Measurements from ENCODE around the gene SLC30A4.

Gene SLC30A4

GRCh38 chr15:45495588-45495987, 27.0 kb downstream of the SLC30A4 start:
- Mint-ChIP-seq H3K4me3 (no peak overlapping the region), H3K9me3 (no peaks in the 10 kb centered on the region), H3K27ac (ENCODE audit: low read depth) (no peak overlapping the region), H3K27me3 (no peaks in the 10 kb centered on the region), H3K4me1 (no peaks in the 10 kb centered on the region), H3K36me3 (ENCODE audit: insufficient read depth) (peaks cover 3% of the 10 kb centered on the region)
- ATAC-seq (replicated peaks; ENCODE audit: extremely low read depth, poor library complexity, severe bottlenecking): no peak
- no peak for DNase-seq (ENCODE audit: low spot score in 2 of 2)

GRCh38 chr15:45489690-45490238, 32.8 kb downstream of the SLC30A4 start:
- no peak for ATAC-seq (replicated peaks; ENCODE audit: extremely low read depth, poor library complexity, severe bottlenecking)
- H3K4me3 Mint-ChIP-seq: no peak overlapping the region
- H3K27me3 Mint-ChIP-seq: no peaks in the 10 kb centered on the region
- no peaks in the 10 kb centered on the region for H3K9me3 Mint-ChIP-seq
- DNase-seq (ENCODE audit: low spot score in 2 of 2): no peak
- H3K36me3 Mint-ChIP-seq (ENCODE audit: insufficient read depth): peaks cover 8% of the 10 kb centered on the region
- no peak overlapping the region for H3K27ac Mint-ChIP-seq (ENCODE audit: low read depth)
- H3K4me1 Mint-ChIP-seq: no peaks in the 10 kb centered on the region

- no peaks in the 10 kb centered on the region for H3K9me3 Mint-ChIP-seq
- H3K27ac Mint-ChIP-seq (ENCODE audit: low read depth): no peak overlapping the region
- H3K36me3 Mint-ChIP-seq (ENCODE audit: insufficient read depth): peaks cover 7% of the 10 kb centered on the region
- H3K4me3 Mint-ChIP-seq: no peak overlapping the region
- ATAC-seq (replicated peaks; ENCODE audit: extremely low read depth, poor library complexity, severe bottlenecking): no peak
- DNase-seq (ENCODE audit: low spot score in 2 of 2): no peak
- H3K27me3 Mint-ChIP-seq: no peaks in the 10 kb centered on the region
- no peaks in the 10 kb centered on the region for H3K4me1 Mint-ChIP-seq
Measured at GRCh38 chr15:45486317-45486716, 36.2 kb downstream of the SLC30A4 start.

GRCh38 chr15:45481135-45481534, 41.4 kb downstream of the SLC30A4 start:
- no peak overlapping the region for H3K27ac Mint-ChIP-seq (ENCODE audit: low read depth)
- H3K27me3 Mint-ChIP-seq: no peaks in the 10 kb centered on the region
- no peaks in the 10 kb centered on the region for H3K9me3 Mint-ChIP-seq
- ATAC-seq (replicated peaks; ENCODE audit: extremely low read depth, poor library complexity, severe bottlenecking) (no peak), DNase-seq (ENCODE audit: low spot score in 2 of 2) (no peak)
- peaks cover 1% of the 10 kb centered on the region for H3K36me3 Mint-ChIP-seq (ENCODE audit: insufficient read depth)
- H3K4me3 Mint-ChIP-seq: no peak overlapping the region
- H3K4me1 Mint-ChIP-seq: no peaks in the 10 kb centered on the region

GRCh38 chr15:45476410-45476809, 46.1 kb downstream of the SLC30A4 start:
- DNase-seq (ENCODE audit: low spot score in 2 of 2): no peak
- Mint-ChIP-seq H3K27me3 (peaks cover 19% of the 10 kb centered on the region), H3K9me3 (no peaks in the 10 kb centered on the region), H3K27ac (ENCODE audit: low read depth) (no peak overlapping the region), H3K36me3 (ENCODE audit: insufficient read depth) (no peaks in the 10 kb centered on the region), H3K4me3 (no peak overlapping the region), H3K4me1 (no peaks in the 10 kb centered on the region)
- ATAC-seq (replicated peaks; ENCODE audit: extremely low read depth, poor library complexity, severe bottlenecking): no peak

GRCh38 chr15:45474799-45475198, 47.8 kb downstream of the SLC30A4 start:
- DNase-seq (ENCODE audit: low spot score in 2 of 2) (no peak), ATAC-seq (replicated peaks; ENCODE audit: extremely low read depth, poor library complexity, severe bottlenecking) (no peak)
- no peak overlapping the region for H3K4me3 Mint-ChIP-seq
- no peaks in the 10 kb centered on the region for H3K36me3 Mint-ChIP-seq (ENCODE audit: insufficient read depth)
- H3K27me3 Mint-ChIP-seq: peaks cover 28% of the 10 kb centered on the region
- H3K4me1 Mint-ChIP-seq: no peaks in the 10 kb centered on the region
- no peaks in the 10 kb centered on the region for H3K9me3 Mint-ChIP-seq
- H3K27ac Mint-ChIP-seq (ENCODE audit: low read depth): no peak overlapping the region

- DNase-seq (ENCODE audit: low spot score in 2 of 2): no peak
- no peak for ATAC-seq (replicated peaks; ENCODE audit: extremely low read depth, poor library complexity, severe bottlenecking)
- Mint-ChIP-seq H3K36me3 (ENCODE audit: insufficient read depth) (peaks cover under 1% of the 10 kb centered on the region), H3K4me1 (no peaks in the 10 kb centered on the region), H3K4me3 (no peak overlapping the region), H3K9me3 (no peaks in the 10 kb centered on the region), H3K27ac (ENCODE audit: low read depth) (no peak overlapping the region), H3K27me3 (peaks cover 45% of the 10 kb centered on the region)
Measured at GRCh38 chr15:45473068-45473467, 49.5 kb downstream of the SLC30A4 start.

GRCh38 chr15:45471151-45471550, 51.4 kb downstream of the SLC30A4 start:
- no peaks in the 10 kb centered on the region for H3K9me3 Mint-ChIP-seq
- H3K27me3 Mint-ChIP-seq: peaks cover 56% of the 10 kb centered on the region
- no peak overlapping the region for H3K27ac Mint-ChIP-seq (ENCODE audit: low read depth)
- H3K36me3 Mint-ChIP-seq (ENCODE audit: insufficient read depth): peaks cover 2% of the 10 kb centered on the region
- DNase-seq (ENCODE audit: low spot score in 2 of 2): no peak
- no peaks in the 10 kb centered on the region for H3K4me1 Mint-ChIP-seq
- H3K4me3 Mint-ChIP-seq: no peak overlapping the region
- ATAC-seq (replicated peaks; ENCODE audit: extremely low read depth, poor library complexity, severe bottlenecking): no peak

- DNase-seq (ENCODE audit: low spot score in 2 of 2) (no peak), ATAC-seq (replicated peaks; ENCODE audit: extremely low read depth, poor library complexity, severe bottlenecking) (no peak)
- Mint-ChIP-seq H3K4me3 (no peak overlapping the region), H3K9me3 (no peaks in the 10 kb centered on the region), H3K27me3 (peaks cover 56% of the 10 kb centered on the region), H3K27ac (ENCODE audit: low read depth) (no peak overlapping the region), H3K4me1 (no peaks in the 10 kb centered on the region), H3K36me3 (ENCODE audit: insufficient read depth) (peaks cover 3% of the 10 kb centered on the region)
Measured at GRCh38 chr15:45469441-45469840, 53.1 kb downstream of the SLC30A4 start.

GRCh38 chr15:45469027-45469426, 53.5 kb downstream of the SLC30A4 start:
- no peak for ATAC-seq (replicated peaks; ENCODE audit: extremely low read depth, poor library complexity, severe bottlenecking)
- Mint-ChIP-seq H3K27ac (ENCODE audit: low read depth) (no peak overlapping the region), H3K9me3 (no peaks in the 10 kb centered on the region), H3K27me3 (peaks cover 56% of the 10 kb centered on the region), H3K4me3 (no peak overlapping the region), H3K4me1 (no peaks in the 10 kb centered on the region), H3K36me3 (ENCODE audit: insufficient read depth) (peaks cover 6% of the 10 kb centered on the region)
- DNase-seq (ENCODE audit: low spot score in 2 of 2): no peak

GRCh38 chr15:45468294-45468693, 54.3 kb downstream of the SLC30A4 start:
- ATAC-seq (replicated peaks; ENCODE audit: extremely low read depth, poor library complexity, severe bottlenecking) (no peak), DNase-seq (ENCODE audit: low spot score in 2 of 2) (no peak)
- H3K4me1 Mint-ChIP-seq: no peaks in the 10 kb centered on the region
- no peak overlapping the region for H3K4me3 Mint-ChIP-seq
- peaks cover 11% of the 10 kb centered on the region for H3K36me3 Mint-ChIP-seq (ENCODE audit: insufficient read depth)
- H3K9me3 Mint-ChIP-seq: no peaks in the 10 kb centered on the region
- H3K27me3 Mint-ChIP-seq: peaks cover 56% of the 10 kb centered on the region
- no peak overlapping the region for H3K27ac Mint-ChIP-seq (ENCODE audit: low read depth)

- Mint-ChIP-seq H3K27me3 (no peaks in the 10 kb centered on the region), H3K4me1 (peaks cover 40% of the 10 kb centered on the region), H3K9me3 (no peaks in the 10 kb centered on the region), H3K4me3 (peak overlapping the region; percentile 82), H3K36me3 (ENCODE audit: insufficient read depth) (peaks cover 17% of the 10 kb centered on the region), H3K27ac (ENCODE audit: low read depth) (no peak overlapping the region)
- peak; percentile 16 for ATAC-seq (replicated peaks; ENCODE audit: extremely low read depth, poor library complexity, severe bottlenecking)
- peak; percentile 66 to 85 for DNase-seq (ENCODE audit: low spot score in 2 of 2)
Measured at GRCh38 chr15:45458746-45459403, 63.7 kb downstream of the SLC30A4 start.

- Mint-ChIP-seq H3K9me3 (no peaks in the 10 kb centered on the region), H3K4me1 (peaks cover 40% of the 10 kb centered on the region), H3K27ac (ENCODE audit: low read depth) (peak overlapping the region; percentile 90), H3K36me3 (ENCODE audit: insufficient read depth) (peaks cover 13% of the 10 kb centered on the region), H3K27me3 (no peaks in the 10 kb centered on the region), H3K4me3 (peak overlapping the region; percentile 82)
- peak; percentile 67 to 72 for DNase-seq (ENCODE audit: low spot score in 2 of 2)
- peak; percentile 51 for ATAC-seq (replicated peaks; ENCODE audit: extremely low read depth, poor library complexity, severe bottlenecking)
Measured at GRCh38 chr15:45457641-45458539, 64.7 kb downstream of the SLC30A4 start.
